ENCODE data around the gene ARSB. TPM values are rescaled to one million over a fixed set of nuclear protein-coding genes. Genes with fewer than 3 reads are reported as not detected.

ARSB gene
- total RNA-seq, 1 experiment from 2014 or later, result 5.2 TPM

DNA sequence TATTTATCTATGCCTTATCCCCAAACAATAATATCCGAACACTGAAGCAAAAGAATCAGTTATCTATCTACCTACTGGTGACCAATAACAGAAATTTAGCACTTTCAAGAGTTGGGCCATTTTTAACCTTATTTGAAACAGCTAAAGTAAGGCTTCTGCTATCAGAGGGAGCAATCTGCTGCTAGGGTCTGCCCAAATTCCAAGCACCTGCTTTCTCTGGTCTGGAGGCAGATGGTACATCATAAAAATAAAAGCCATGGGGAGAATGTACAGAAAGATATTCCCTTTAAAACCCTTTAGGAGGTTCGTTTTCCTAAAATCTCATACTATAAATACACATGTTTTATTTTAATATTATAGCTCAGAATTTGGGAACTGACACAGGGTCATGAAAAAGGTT, 37.7 kb upstream of the ARSB start:
- no peak for DNase-seq (ENCODE audit: unreplicated experiment)
- Mint-ChIP-seq H3K9me3 (ENCODE audit: unreplicated experiment) (no peaks in the 10 kb centered on the region), H3K27me3 (ENCODE audit: insufficient read depth, unreplicated experiment) (no peaks in the 10 kb centered on the region), H3K36me3 (ENCODE audit: insufficient read depth, unreplicated experiment) (no peaks in the 10 kb centered on the region), H3K4me3 (ENCODE audit: unreplicated experiment) (no peak overlapping the region), H3K4me1 (ENCODE audit: insufficient read depth, unreplicated experiment) (peaks cover 11% of the 10 kb centered on the region), H3K27ac (ENCODE audit: low read depth, unreplicated experiment) (no peak overlapping the region)
- intact Hi-C loops (cut with micrococcal nuclease), result loop anchor here (5.0 kb wide), 2 partner anchors 515 to 835 kb away; no protein-coding TSS in a partner anchor
- no TSS peak for BruUV-seq (replicated peaks)
- TF ChIP-seq, protein P1, sequence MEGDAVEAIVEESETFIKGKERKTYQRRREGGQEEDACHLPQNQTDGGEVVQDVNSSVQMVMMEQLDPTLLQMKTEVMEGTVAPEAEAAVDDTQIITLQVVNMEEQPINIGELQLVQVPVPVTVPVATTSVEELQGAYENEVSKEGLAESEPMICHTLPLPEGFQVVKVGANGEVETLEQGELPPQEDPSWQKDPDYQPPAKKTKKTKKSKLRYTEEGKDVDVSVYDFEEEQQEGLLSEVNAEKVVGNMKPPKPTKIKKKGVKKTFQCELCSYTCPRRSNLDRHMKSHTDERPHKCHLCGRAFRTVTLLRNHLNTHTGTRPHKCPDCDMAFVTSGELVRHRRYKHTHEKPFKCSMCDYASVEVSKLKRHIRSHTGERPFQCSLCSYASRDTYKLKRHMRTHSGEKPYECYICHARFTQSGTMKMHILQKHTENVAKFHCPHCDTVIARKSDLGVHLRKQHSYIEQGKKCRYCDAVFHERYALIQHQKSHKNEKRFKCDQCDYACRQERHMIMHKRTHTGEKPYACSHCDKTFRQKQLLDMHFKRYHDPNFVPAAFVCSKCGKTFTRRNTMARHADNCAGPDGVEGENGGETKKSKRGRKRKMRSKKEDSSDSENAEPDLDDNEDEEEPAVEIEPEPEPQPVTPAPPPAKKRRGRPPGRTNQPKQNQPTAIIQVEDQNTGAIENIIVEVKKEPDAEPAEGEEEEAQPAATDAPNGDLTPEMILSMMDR (IDR thresholded peaks at IDR 0.05; ENCODE audit: unreplicated experiment), result no peak
- POLR2A ChIA-PET, result interaction anchor here (1.0 to 1.9 kb wide), 3 partner anchors 39 to 437 kb away, joined by 5 to 7 read pairs (median 5); no protein-coding TSS in a partner anchor
- CTCF ChIA-PET, result interaction anchor here (1.0 to 12.7 kb wide), 8 partner anchors 11 to 443 kb away, joined by 3 to 491 read pairs (median 6); no protein-coding TSS in a partner anchor

DNA sequence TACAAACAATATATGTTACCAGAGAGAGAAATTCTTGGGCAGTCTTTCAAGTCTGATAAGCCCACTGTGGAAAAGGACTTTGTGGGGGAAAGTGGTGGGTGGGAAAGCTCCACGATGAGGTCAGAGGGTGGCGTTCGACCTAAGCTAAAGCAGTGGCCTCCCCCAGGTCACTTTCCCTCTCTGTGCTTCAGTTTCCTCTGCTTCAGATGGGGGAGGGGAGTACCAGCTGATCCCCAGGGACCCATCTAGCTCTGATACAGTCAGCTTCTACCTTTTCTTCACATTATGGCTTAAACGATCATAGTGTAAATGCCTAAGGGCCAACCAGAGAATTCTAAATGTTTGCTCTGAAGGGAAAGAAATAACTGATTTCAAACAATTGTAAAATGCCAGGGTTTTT, 36.6 kb upstream of the ARSB start:
- ChIA-PET POLR2A (interaction anchor here (1.5 to 1.9 kb wide), 2 partner anchors 38 to 111 kb away, joined by 5 to 7 read pairs; no protein-coding TSS in a partner anchor), CTCF (interaction anchor here (0.6 to 12.7 kb wide), 20 partner anchors 9 to 1952 kb away, joined by 3 to 491 read pairs (median 4); no protein-coding TSS in a partner anchor)
- peaks cover 11% of the 10 kb centered on the region for H3K4me1 Mint-ChIP-seq (ENCODE audit: insufficient read depth, unreplicated experiment)
- no peaks in the 10 kb centered on the region for H3K36me3 Mint-ChIP-seq (ENCODE audit: insufficient read depth, unreplicated experiment)
- no peaks in the 10 kb centered on the region for H3K9me3 Mint-ChIP-seq (ENCODE audit: unreplicated experiment)
- TF ChIP-seq, protein P1 (IDR thresholded peaks at IDR 0.05; ENCODE audit: unreplicated experiment), result no peak
- no peak for DNase-seq (ENCODE audit: unreplicated experiment)
- BruUV-seq (replicated peaks), result no TSS peak
- H3K27me3 Mint-ChIP-seq (ENCODE audit: insufficient read depth, unreplicated experiment), result peaks cover 4% of the 10 kb centered on the region
- intact Hi-C loops (cut with micrococcal nuclease), result loop anchor here (1.0 to 5.0 kb wide), 3 partner anchors 112 to 836 kb away; no protein-coding TSS in a partner anchor
- H3K27ac Mint-ChIP-seq (ENCODE audit: low read depth, unreplicated experiment), result no peak overlapping the region
- no peak overlapping the region for H3K4me3 Mint-ChIP-seq (ENCODE audit: unreplicated experiment)

DNA sequence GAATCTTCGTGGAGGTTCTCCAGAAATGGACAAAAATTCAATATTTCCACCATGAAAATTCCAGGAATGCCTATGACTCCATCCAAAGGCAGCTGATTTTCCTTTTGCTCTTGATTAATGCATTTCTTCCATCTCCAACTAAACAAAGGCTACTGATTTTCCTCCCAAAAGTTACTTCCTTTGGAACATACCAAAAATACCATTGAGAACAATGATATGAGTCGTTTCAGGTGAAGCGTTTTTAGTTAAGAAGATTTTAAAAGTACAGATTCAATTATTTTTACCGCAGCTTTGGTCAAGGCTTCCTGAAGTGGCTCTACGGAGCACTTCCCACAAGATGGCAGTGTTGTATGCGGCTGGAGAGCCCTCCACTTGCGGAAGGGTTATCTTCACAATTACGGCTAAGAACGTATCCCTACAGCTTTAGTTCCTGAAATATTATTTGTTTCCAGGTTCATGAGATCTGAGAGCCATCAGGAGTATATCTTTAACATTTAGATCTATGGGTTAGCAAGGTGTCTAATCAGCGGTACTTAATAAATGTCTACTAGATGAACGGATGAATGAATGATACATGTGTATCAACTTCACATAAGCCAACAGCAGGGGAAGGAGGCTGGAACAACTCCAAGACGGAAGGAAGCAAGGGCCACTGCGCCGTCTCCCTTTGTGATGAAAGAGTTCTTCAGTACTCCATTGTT, 35.9 kb upstream of the ARSB start:
- DNase-seq (ENCODE audit: unreplicated experiment), result peak; percentile 59
- peaks cover 11% of the 10 kb centered on the region for H3K27me3 Mint-ChIP-seq (ENCODE audit: insufficient read depth, unreplicated experiment)
- H3K27ac Mint-ChIP-seq (ENCODE audit: low read depth, unreplicated experiment), result no peak overlapping the region
- POLR2A ChIA-PET, result interaction anchor here (0.7 to 1.9 kb wide), 6 partner anchors 27 to 112 kb away, joined by 3 to 7 read pairs (median 4); no protein-coding TSS in a partner anchor
- CTCF ChIA-PET, result interaction anchor here (0.6 to 12.7 kb wide), 31 partner anchors 8 to 1953 kb away, joined by 3 to 491 read pairs (median 4); partner anchors contain the start of gene ARSB
- H3K4me1 Mint-ChIP-seq (ENCODE audit: insufficient read depth, unreplicated experiment), result peaks cover 11% of the 10 kb centered on the region
- BruUV-seq (replicated peaks), result no TSS peak
- H3K36me3 Mint-ChIP-seq (ENCODE audit: insufficient read depth, unreplicated experiment), result no peaks in the 10 kb centered on the region
- no peaks in the 10 kb centered on the region for H3K9me3 Mint-ChIP-seq (ENCODE audit: unreplicated experiment)
- intact Hi-C loops (cut with micrococcal nuclease), result loop anchor here (1.0 to 5.0 kb wide), 3 partner anchors 112 to 836 kb away; no protein-coding TSS in a partner anchor
- TF ChIP-seq, protein P1 (IDR thresholded peaks at IDR 0.05; ENCODE audit: unreplicated experiment), result peak; percentile 74
- no peak overlapping the region for H3K4me3 Mint-ChIP-seq (ENCODE audit: unreplicated experiment)

DNA sequence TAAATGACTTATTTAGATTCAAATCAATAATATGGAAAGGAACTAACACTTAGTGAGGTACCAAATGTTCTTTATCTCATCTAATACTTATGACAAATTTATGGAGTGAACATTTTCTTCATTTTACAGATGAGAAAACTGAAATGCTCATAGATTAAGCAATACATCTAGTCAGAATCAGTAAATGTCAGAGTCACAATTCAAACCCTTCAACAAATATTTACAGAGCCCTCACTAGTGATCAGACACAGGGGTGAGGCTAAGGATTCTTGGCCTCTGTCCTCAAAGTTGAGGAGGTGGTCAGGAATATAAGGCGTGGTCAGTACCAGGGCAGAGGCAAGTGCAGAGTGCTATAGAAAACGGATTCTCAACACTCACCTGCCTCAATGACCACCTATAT, 29.5 kb upstream of the ARSB start:
- ChIA-PET CTCF (interaction anchor here (0.5 kb wide), 1 partner anchor 223 kb away, joined by 3 read pairs; no protein-coding TSS in a partner anchor), POLR2A (no interaction called here)
- DNase-seq (ENCODE audit: unreplicated experiment), result no peak
- Mint-ChIP-seq H3K27me3 (ENCODE audit: insufficient read depth, unreplicated experiment) (peaks cover 25% of the 10 kb centered on the region), H3K36me3 (ENCODE audit: insufficient read depth, unreplicated experiment) (no peaks in the 10 kb centered on the region), H3K4me3 (ENCODE audit: unreplicated experiment) (no peak overlapping the region), H3K4me1 (ENCODE audit: insufficient read depth, unreplicated experiment) (no peaks in the 10 kb centered on the region), H3K9me3 (ENCODE audit: unreplicated experiment) (peaks cover 7% of the 10 kb centered on the region), H3K27ac (ENCODE audit: low read depth, unreplicated experiment) (no peak overlapping the region)
- intact Hi-C loops (cut with micrococcal nuclease), result no loop called here
- TF ChIP-seq, protein P1 (IDR thresholded peaks at IDR 0.05; ENCODE audit: unreplicated experiment), result no peak
- BruUV-seq (replicated peaks), result no TSS peak
